ENCODE measurements around the gene KIAA0040. TPM values are rescaled to one million over a fixed set of nuclear protein-coding genes. Genes with fewer than 3 reads are reported as not detected.

Gene KIAA0040
- total and polyA plus RNA-seq, 2 experiments from 2014 or later, result 1.4 to 1.6 TPM

GRCh38 chr1:175200678-175201521 lies 8.3 kb upstream of the KIAA0040 start:
- TF ChIP-seq CTCF (IDR thresholded peaks at IDR 0.05; ENCODE audit: low read depth, low read length), result no peak
- no peak overlapping the region for H3K4me3 ChIP-seq

GRCh38 chr1:175198332-175198731 lies 5.8 kb upstream of the KIAA0040 start:
- Histone ChIP-seq H3K36me3 (no peaks in the 10 kb centered on the region), H3K4me3 (no peak overlapping the region), H3K4me1 (ENCODE audit: low read depth) (no peaks in the 10 kb centered on the region), H3K27me3 (peaks cover 26% of the 10 kb centered on the region), H3K9me3 (ENCODE audit: low read depth) (no peaks in the 10 kb centered on the region), H3K27ac (no peak overlapping the region)
- DNase-seq (ENCODE audit: low read depth in 1 of 2, low spot score in 1 of 2), result peak in 1 of 2 donors; percentile 16
- TF ChIP-seq CTCF (IDR thresholded peaks at IDR 0.05; ENCODE audit: low read depth, low read length), result no peak

More at GRCh38 chr1:175200678-175201521, 8.3 kb upstream of the KIAA0040 start:
- peak in 1 of 2 donors; percentile 34 for DNase-seq (ENCODE audit: low read depth in 1 of 2, low spot score in 1 of 2)
- H3K4me1 ChIP-seq (ENCODE audit: low read depth), result no peaks in the 10 kb centered on the region
- no peaks in the 10 kb centered on the region for H3K36me3 ChIP-seq
- H3K27me3 ChIP-seq, result peaks cover 2% of the 10 kb centered on the region
- no peaks in the 10 kb centered on the region for H3K9me3 ChIP-seq (ENCODE audit: low read depth)
- no peak overlapping the region for H3K27ac ChIP-seq

GRCh38 chr1:175197531-175197930 lies 5.0 kb upstream of the KIAA0040 start:
- Histone ChIP-seq H3K4me1 (ENCODE audit: low read depth) (no peaks in the 10 kb centered on the region), H3K27me3 (peaks cover 32% of the 10 kb centered on the region), H3K4me3 (no peak overlapping the region), H3K36me3 (no peaks in the 10 kb centered on the region), H3K9me3 (ENCODE audit: low read depth) (no peaks in the 10 kb centered on the region), H3K27ac (no peak overlapping the region)
- no peak for TF ChIP-seq CTCF (IDR thresholded peaks at IDR 0.05; ENCODE audit: low read depth, low read length)
- no peak for DNase-seq (ENCODE audit: low read depth in 1 of 2, low spot score in 1 of 2)

- no peak overlapping the region for H3K4me3 ChIP-seq
- H3K36me3 ChIP-seq, result no peaks in the 10 kb centered on the region
- DNase-seq (ENCODE audit: low read depth in 1 of 2, low spot score in 1 of 2), result no peak
- H3K9me3 ChIP-seq (ENCODE audit: low read depth), result no peaks in the 10 kb centered on the region
- no peak for TF ChIP-seq CTCF (IDR thresholded peaks at IDR 0.05; ENCODE audit: low read depth, low read length)
- H3K4me1 ChIP-seq (ENCODE audit: low read depth), result peaks cover 4% of the 10 kb centered on the region
- H3K27me3 ChIP-seq, result peaks cover 46% of the 10 kb centered on the region
- no peak overlapping the region for H3K27ac ChIP-seq
Observed at GRCh38 chr1:175195798-175196197, 3.2 kb upstream of the KIAA0040 start.

GRCh38 chr1:175195281-175195680 lies 2.7 kb upstream of the KIAA0040 start:
- Histone ChIP-seq H3K4me1 (ENCODE audit: low read depth) (peaks cover 4% of the 10 kb centered on the region), H3K36me3 (no peaks in the 10 kb centered on the region), H3K9me3 (ENCODE audit: low read depth) (no peaks in the 10 kb centered on the region), H3K27ac (no peak overlapping the region), H3K27me3 (peaks cover 51% of the 10 kb centered on the region), H3K4me3 (no peak overlapping the region)
- no peak for DNase-seq (ENCODE audit: low read depth in 1 of 2, low spot score in 1 of 2)
- no peak for TF ChIP-seq CTCF (IDR thresholded peaks at IDR 0.05; ENCODE audit: low read depth, low read length)
